ENCODE measurements around the gene XCL2.
A peak's percentile ranks its signal among the peaks of the same experiment; 100 is the strongest.
"Not testable (repeated sequence)": the region's sequence is repeated elsewhere in the genome, so short reads cannot be mapped to it uniquely, and the experiment has no call there.

Gene XCL2

GRCh38 chr1:168574234-168574633 lies 30.4 kb upstream of the XCL2 start:
- not testable (repeated sequence) for H3K27me3 ChIP-seq, H3K4me3 ChIP-seq, H3K9me3 ChIP-seq, H3K4me1 ChIP-seq, H3K36me3 ChIP-seq, H3K27ac ChIP-seq
- intact Hi-C loops (cut with DNase I; ENCODE audit: low total_unique reads) = loop anchor here (10.0 kb wide), 1 partner anchor 229 kb away; no protein-coding TSS in a partner anchor
- peak; percentile 36 to 55 for TF ChIP-seq CTCF (IDR thresholded peaks at IDR 0.05)
- DNase-seq = peak in 1 of 2 donors; percentile 31

GRCh38 chr1:168572633-168573032 lies 28.8 kb upstream of the XCL2 start:
- H3K36me3 ChIP-seq = no peaks in the 10 kb centered on the region
- H3K27ac ChIP-seq = no peak overlapping the region
- H3K4me3 ChIP-seq = no peak overlapping the region
- no peaks in the 10 kb centered on the region for H3K27me3 ChIP-seq
- intact Hi-C loops (cut with DNase I; ENCODE audit: low total_unique reads) = loop anchor here (10.0 kb wide), 1 partner anchor 228 kb away; no protein-coding TSS in a partner anchor
- no peak for DNase-seq
- H3K4me1 ChIP-seq = no peaks in the 10 kb centered on the region
- no peak for TF ChIP-seq CTCF (IDR thresholded peaks at IDR 0.05)
- no peaks in the 10 kb centered on the region for H3K9me3 ChIP-seq

- DNase-seq = no peak
- no peaks in the 10 kb centered on the region for H3K36me3 ChIP-seq
- no peak overlapping the region for H3K4me3 ChIP-seq
- no peaks in the 10 kb centered on the region for H3K9me3 ChIP-seq
- no peaks in the 10 kb centered on the region for H3K4me1 ChIP-seq
- no peak overlapping the region for H3K27ac ChIP-seq
- no peaks in the 10 kb centered on the region for H3K27me3 ChIP-seq
- TF ChIP-seq CTCF (IDR thresholded peaks at IDR 0.05) = no peak
- intact Hi-C loops (cut with DNase I; ENCODE audit: low total_unique reads) = loop anchor here (10.0 kb wide), 1 partner anchor 226 kb away; no protein-coding TSS in a partner anchor
These were observed 26.9 kb upstream of the XCL2 start for GRCh38 chr1:168570652-168571051.

- Histone ChIP-seq H3K27me3 (peaks cover 0 to 5% of the 10 kb centered on the region in 2 donors), H3K27ac (no peak overlapping the region), H3K4me1 (no peaks in the 10 kb centered on the region), H3K9me3 (no peaks in the 10 kb centered on the region), H3K36me3 (no peaks in the 10 kb centered on the region), H3K4me3 (no peak overlapping the region)
- no peak for TF ChIP-seq CTCF (IDR thresholded peaks at IDR 0.05)
- no peak for DNase-seq
- intact Hi-C loops (cut with DNase I; ENCODE audit: low total_unique reads) = loop anchor here (10.0 kb wide), 1 partner anchor 124 kb away; no protein-coding TSS in a partner anchor
These were observed 24.5 kb upstream of the XCL2 start for GRCh38 chr1:168568346-168568745.

- TF ChIP-seq CTCF (IDR thresholded peaks at IDR 0.05) = no peak
- Histone ChIP-seq H3K4me1 (no peaks in the 10 kb centered on the region), H3K4me3 (no peak overlapping the region), H3K27ac (no peak overlapping the region), H3K27me3 (peaks cover 0 to 5% of the 10 kb centered on the region in 2 donors), H3K9me3 (no peaks in the 10 kb centered on the region), H3K36me3 (no peaks in the 10 kb centered on the region)
- intact Hi-C loops (cut with DNase I; ENCODE audit: low total_unique reads) = loop anchor here (10.0 kb wide), 1 partner anchor 123 kb away; no protein-coding TSS in a partner anchor
- DNase-seq = no peak
These were observed 23.8 kb upstream of the XCL2 start for GRCh38 chr1:168567568-168567967.

- H3K4me3 ChIP-seq = no peak overlapping the region
- H3K4me1 ChIP-seq = no peaks in the 10 kb centered on the region
- H3K27ac ChIP-seq = no peak overlapping the region
- intact Hi-C loops (cut with DNase I; ENCODE audit: low total_unique reads) = loop anchor here (10.0 kb wide), 1 partner anchor 122 kb away; no protein-coding TSS in a partner anchor
- H3K36me3 ChIP-seq = no peaks in the 10 kb centered on the region
- TF ChIP-seq CTCF (IDR thresholded peaks at IDR 0.05) = no peak
- no peak for DNase-seq
- H3K27me3 ChIP-seq = peaks cover 0 to 5% of the 10 kb centered on the region in 2 donors
- H3K9me3 ChIP-seq = no peaks in the 10 kb centered on the region
These were observed 23.2 kb upstream of the XCL2 start for GRCh38 chr1:168567007-168567406.
